Stimulated activated CD8-positive, alpha-beta memory T cell treated with anti-CD3 and anti-CD28 coated beads, Interleukin-15, amount 100 ng/mL, for 4 hours (primary cell): ENCODE data around the gene NEDD4L.

ENCODE experiments used
- DNase-seq, 2 donors: peaks; one replicate each; pipeline ENCODE4 v3.0.0-alpha.2; 2020; ENCODE audit warnings: low read depth in 2 of 2

Gene NEDD4L

GRCh38 chr18:58316396-58317342 lies 272.6 kb downstream of the NEDD4L start:
- DNase-seq: no peak

DNA sequence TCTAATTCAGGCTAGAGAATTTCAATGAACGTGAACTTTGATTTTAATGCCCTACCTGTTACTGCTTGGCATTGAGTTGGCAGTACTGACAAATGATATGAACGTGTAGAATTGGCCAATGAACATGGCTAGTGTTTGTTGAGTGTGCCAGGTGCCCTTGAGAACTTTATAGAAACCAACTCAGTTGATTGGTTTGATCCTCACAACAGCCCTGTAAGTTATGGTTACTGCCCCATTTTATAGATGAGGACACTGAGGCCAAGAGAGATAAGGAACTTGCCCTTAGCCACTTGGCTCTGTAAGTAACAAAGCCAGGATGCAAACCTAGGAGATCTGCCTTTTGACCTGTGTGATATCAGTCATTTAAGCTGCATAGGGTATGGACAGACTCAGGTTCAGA lies 275.7 kb downstream of the NEDD4L start:
- no peak for DNase-seq

DNA sequence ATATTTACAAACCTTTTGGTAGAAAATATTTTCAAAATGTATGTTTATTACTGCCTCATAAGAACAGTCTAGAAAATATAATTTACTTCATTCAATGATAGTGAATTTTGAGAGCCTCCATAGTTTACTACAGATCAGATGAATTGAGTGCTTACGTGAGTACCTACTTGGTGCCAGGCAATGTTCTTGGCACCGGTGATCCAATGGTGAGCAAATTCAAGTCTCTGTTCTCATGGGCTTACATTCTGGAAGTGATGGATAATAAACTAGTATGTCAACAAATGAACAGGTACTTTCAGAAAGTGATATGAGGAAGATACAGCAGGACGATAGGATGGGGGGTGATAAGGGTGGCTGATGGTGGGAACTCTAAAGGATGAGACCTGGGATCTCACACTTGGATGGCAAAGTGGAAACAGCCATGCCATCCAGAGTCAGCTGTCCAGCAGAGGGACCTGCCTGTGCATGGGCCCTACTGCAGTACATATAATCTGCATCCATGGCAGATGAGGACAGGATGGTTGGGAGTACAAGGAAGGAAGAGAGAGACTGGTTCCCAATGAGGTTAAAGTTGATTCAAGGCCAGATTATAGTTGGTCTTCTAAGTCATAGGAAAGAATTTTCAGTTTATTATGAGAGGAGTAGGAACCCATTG lies 277.0 kb downstream of the NEDD4L start:
- DNase-seq: no peak

- DNase-seq: no peak
These were observed 278.0 kb downstream of the NEDD4L start for GRCh38 chr18:58321986-58322385.

DNA sequence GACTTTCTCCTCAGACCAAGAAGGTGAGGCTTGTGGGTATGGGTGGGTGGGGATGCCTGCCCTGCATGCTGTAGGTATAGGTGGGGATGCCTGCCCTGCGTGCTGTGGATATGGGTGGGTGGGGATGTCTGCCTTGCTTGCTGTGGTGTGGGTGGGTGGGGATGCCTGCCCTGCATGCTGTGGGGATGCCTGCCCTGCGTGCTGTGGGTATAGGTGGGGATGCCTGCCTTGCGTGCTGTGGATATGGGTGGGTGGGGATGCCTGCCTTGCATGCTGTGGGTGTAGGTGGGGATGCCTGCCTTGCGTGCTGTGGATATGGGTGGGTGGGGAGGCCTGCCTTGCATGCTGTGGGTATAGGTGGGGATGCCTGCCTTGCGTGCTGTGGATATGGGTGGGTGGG lies 278.4 kb downstream of the NEDD4L start:
- DNase-seq: no peak

- no peak for DNase-seq
These were observed 280.1 kb downstream of the NEDD4L start for GRCh38 chr18:58323866-58324762.

DNA sequence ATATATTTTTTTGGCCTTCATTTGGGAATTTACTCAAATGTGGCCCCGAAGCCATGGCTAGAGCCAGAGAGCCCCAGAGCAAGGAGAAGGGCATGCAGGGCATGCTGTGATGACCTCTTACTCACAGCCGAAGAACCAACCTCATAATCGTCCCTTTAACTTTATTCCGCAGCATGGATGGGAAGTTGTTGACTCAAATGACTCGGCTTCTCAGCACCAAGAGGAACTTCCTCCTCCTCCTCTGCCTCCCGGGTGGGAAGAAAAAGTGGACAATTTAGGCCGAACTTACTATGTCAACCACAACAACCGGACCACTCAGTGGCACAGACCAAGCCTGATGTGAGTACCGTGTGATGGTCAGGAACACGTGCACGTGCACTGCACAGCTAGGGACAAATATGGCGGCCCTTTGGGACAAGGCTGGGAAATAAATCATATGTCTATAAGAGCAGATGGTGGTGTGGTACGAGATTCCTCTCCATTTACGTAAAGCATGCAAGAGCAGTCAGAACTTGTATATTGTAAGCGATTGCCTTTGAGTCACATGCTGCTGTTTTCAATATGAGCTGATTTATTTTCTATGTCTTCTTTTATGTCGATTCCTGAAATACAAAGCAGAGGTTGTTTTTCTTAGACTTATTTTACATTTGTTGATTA lies 280.9 kb downstream of the NEDD4L start:
- no peak for DNase-seq

DNA sequence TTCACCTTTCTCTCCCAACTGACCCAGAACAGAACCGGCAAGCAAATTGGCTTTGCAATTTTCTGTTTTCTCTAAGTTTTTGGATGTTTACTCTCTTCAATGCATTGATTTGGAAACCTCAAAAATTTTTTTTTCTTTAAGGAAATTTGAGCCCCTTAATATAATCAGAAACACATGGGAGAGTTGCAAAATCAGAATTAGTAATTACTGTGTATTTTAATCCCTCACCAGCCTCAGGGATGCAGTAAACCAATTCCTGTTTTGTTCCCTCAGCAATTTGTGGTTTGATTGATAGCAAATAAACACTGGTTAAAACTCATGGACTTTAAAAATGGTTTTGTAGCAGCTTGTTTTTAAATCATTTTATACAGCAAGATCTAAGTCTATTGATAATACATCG lies 281.5 kb downstream of the NEDD4L start:
- DNase-seq: no peak

DNA sequence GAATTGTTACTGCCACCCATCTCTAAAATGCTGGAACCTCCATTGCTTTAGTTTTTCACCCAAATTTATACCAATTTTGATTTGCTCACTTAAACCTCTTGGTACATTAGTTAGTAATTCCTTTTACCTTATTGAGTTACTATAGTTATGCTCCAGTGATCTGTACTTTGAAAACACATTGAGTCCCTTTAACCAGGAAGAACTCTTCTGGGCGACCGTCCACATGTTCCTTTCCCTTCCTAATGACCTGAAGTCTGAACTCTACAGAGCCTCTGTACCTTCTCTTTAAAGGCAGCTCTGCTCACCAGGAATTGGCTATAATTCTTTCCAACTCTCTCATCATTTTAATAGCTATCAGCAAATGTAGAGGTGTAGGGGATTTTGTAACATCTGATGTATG lies 290.0 kb downstream of the NEDD4L start:
- no peak for DNase-seq

- no peak for DNase-seq
These were observed 291.2 kb downstream of the NEDD4L start for GRCh38 chr18:58335223-58335622.

DNA sequence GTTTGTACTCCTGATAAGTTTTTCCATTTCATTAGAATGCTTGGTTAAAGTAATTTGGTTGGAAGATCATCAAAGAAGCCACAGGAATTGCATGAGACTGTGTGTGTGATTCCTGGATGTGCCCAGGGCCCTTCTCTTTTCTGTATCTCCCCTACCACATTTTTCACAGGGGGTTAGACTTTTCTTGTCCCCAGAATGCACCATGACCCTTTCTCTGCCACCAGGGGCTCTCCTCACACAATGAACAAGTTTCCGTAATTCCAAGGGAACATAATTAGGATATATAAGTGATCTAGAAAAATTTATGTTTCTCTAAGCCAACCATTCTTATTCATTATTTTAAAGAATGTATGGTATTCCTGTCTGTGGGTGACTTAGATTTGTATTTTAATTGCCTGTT lies 291.8 kb downstream of the NEDD4L start:
- DNase-seq: no peak

- no peak for DNase-seq
These were observed 292.6 kb downstream of the NEDD4L start for GRCh38 chr18:58336605-58337004.

- no peak for DNase-seq
These were observed 293.3 kb downstream of the NEDD4L start for GRCh38 chr18:58337285-58337684.

DNA sequence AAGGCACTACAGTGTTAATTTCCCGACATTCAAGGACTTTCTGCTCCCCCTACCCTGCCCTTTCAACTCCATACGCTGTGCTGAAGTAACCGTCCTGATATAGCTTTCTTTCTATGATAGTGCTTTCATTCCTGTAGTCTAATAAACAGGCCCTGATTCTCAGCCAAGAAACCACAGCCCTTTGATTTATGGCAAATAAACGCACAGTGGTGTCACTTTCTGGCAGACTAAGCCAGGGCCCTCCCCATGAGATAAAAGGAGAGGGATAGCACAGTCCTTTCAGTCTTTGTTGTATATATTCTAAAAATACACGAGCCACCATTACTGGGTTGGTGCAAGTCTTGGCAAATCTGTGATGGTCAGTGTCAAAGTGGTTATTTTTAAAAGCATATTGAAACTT lies 293.7 kb downstream of the NEDD4L start:
- no peak for DNase-seq

GRCh38 chr18:58338141-58338540 lies 294.1 kb downstream of the NEDD4L start:
- no peak for DNase-seq

DNA sequence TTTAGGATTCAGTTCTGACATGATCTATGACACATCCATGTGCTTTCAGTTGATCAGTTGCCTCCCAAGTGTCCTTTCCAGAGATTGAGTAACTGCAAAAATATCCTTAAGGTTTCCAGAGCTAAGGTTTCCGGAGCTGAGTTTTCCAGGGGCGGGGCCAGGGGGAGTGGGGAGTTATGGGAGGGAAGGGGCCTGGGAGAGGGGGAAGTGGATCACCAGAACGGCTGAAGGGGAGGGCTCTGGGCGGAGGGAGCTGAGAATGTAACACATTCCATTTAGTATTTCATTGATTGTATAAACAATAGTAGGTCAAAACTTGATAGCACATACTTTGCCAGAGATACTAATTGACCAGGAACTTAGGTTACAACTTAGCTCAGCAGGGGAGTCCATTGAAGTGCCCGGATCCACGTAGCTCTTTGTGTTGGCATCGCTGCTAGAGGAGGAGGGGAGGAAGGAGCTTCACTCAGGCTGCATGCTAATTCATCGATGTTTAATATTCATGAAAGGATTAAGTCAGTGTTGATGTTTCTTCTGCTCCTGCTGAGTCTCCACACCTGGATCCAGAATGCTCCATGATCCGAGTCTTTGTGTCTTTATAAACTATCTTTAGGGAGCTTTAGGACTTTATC lies 295.1 kb downstream of the NEDD4L start:
- no peak for DNase-seq

- no peak for DNase-seq
These were observed 295.9 kb downstream of the NEDD4L start for GRCh38 chr18:58339890-58340289.

DNA sequence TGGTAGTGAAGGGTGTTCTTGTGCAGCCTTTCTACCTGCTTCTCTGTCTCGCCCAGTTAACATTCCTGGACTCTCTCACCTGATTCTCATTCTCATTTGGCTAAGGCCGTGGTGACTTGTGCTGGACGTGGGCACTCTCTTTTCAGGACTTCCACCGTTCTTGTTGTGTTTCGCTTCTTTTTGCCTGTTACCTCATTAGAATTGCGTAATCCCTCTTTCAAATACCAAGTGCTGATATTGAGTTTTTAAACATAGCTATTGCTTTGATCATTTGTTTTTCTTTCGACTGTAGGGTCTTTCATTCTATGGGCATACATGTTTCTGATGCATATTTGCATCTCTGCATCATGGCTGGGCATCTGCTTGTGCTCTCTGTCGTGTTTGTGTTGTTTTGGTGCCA lies 297.9 kb downstream of the NEDD4L start:
- DNase-seq: no peak

- DNase-seq: no peak
These were observed 300.1 kb downstream of the NEDD4L start for GRCh38 chr18:58344080-58344670.

DNA sequence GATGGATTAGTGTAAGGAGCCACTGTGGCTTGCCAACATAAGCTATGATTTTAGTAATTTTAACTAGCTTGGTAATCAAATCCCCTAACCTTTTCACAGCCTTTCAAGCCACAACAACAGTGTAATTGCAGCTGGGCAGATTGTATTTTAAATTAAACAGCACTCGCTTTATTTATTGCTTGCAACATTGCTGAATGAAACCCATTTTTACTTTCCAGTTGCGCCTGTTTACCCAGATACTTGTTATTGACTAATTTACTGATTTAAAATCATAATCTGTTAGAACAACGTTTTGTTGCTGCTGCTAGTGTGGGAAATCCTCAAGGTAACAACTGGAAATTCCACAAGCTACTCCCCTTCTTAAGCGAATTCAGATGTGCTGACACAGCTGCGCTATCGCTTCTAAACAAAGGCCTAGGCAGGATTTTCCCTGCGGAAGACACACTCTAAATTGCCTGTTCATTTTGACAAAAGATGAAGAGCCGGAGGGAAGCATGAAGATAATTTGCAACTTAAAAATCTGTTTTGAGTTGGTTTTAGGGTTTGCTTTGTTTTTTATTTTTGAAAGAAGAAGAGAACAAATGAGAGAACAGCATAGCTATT lies 300.9 kb downstream of the NEDD4L start:
- no peak for DNase-seq
